Caco-2 (cell line): ENCODE data around the gene HAUS7. TPM values are rescaled to one million over a fixed set of nuclear protein-coding genes. Genes with fewer than 3 reads are reported as not detected.

Experiments
- BruUV-seq: library from RNA; stranded (reverse); fragments of 400-500 nt; replicated peaks from 2 replicates; lab custom pipeline; 2021; lab: Mats Ljungman, UMichigan
- CTCF ChIA-PET: fragments of 300-600 bp; sonication (Branson Sonifier 250); formaldehyde crosslinking; loops from one replicate; lab custom pipeline; 2022; ENCODE audit warnings: antibody characterized with exemption; lab: Charles Lee
- POLR2A ChIA-PET: fragments of 300-600 bp; sonication (Branson Sonifier 250); formaldehyde crosslinking; loops from one replicate; lab custom pipeline; 2022; ENCODE audit warnings: antibody characterized with exemption; lab: Charles Lee
- DNase-seq, 2 experiments: peaks; one replicate each; pipeline versions ENCODE4 v3.0.0 to v3.0.0-alpha.2; 2020 to 2022
- H3K27me3 ChIP-seq: replicated peaks from 2 replicates; pipeline ENCODE4 v1.6.0; 2011; ENCODE audit warnings: low read length; ENCODE audit not compliant: control insufficient read depth, insufficient read depth
- H3K36me3 ChIP-seq: 2 replicates; pipeline ENCODE4 v1.5.1; 2011; ENCODE audit warnings: low read length; ENCODE audit not compliant: control insufficient read depth, insufficient read depth
- H3K4me1 ChIP-seq: fragments of 250-450 bp; sonication (Bioruptor Pico); 2 replicates; pipeline ENCODE4 v1.5.1; 2020; ENCODE audit warnings: mild to moderate bottlenecking
- H3K4me3 ChIP-seq: 2 replicates; pipeline ENCODE4 v1.5.1; 2011; ENCODE audit warnings: low read depth, mild to moderate bottlenecking, control low read depth, low read length
- H3K9me3 ChIP-seq: fragments of 250-450 bp; sonication (Bioruptor Pico); 2 replicates; pipeline ENCODE4 v1.5.1; 2020; ENCODE audit warnings: mild to moderate bottlenecking, moderate library complexity
- H3K27ac Mint-ChIP-seq: one replicate; pipeline ENCODE4 v1.8.0; 2022; ENCODE audit warnings: mixed read lengths; ENCODE audit not compliant: unreplicated experiment
- H3K27me3 Mint-ChIP-seq: one replicate; pipeline ENCODE4 v1.8.0; 2022; ENCODE audit warnings: mixed read lengths; ENCODE audit not compliant: insufficient read depth, unreplicated experiment
- H3K36me3 Mint-ChIP-seq: one replicate; pipeline ENCODE4 v1.8.0; 2022; ENCODE audit warnings: mild to moderate bottlenecking, mixed read lengths; ENCODE audit not compliant: insufficient read depth, unreplicated experiment
- H3K4me1 Mint-ChIP-seq: one replicate; pipeline ENCODE4 v1.8.0; 2022; ENCODE audit warnings: low read depth, mixed read lengths; ENCODE audit not compliant: unreplicated experiment
- H3K4me3 Mint-ChIP-seq: one replicate; pipeline ENCODE4 v1.8.0; 2022; ENCODE audit warnings: mild to moderate bottlenecking, moderate library complexity, mixed read lengths; ENCODE audit not compliant: unreplicated experiment
- H3K9me3 Mint-ChIP-seq: one replicate; pipeline ENCODE4 v1.8.0; 2022; ENCODE audit warnings: mixed read lengths; ENCODE audit not compliant: unreplicated experiment
- intact Hi-C: fragments of 100-400 bp; cut with micrococcal nuclease; formaldehyde crosslinking; loops from one replicate; pipeline ENCODE4 v1.10.0; 2022; ENCODE audit not compliant: unreplicated experiment
- total RNA-seq: library from RNA; stranded (reverse); gene quantifications from 2 replicates; pipeline ENCODE4 v1.2.3, GENCODE V29; 2022
- TF ChIP-seq, protein P1 (sequence below), 2 experiments: fragments of 200-600 bp in 1 of 2; IDR thresholded peaks; 1 replicate in 1 of 2; 2 replicates in 1 of 2; pipeline versions ENCODE4 v1.5.1 to v1.8.0; 2011 to 2022; ENCODE audit warnings: antibody characterized with exemption in 1 of 2, control low read depth in 1 of 2, inconsistent platforms in 1 of 2, low read depth in 1 of 2, low read length in 1 of 2, mild to moderate bottlenecking in 1 of 2, moderate library complexity in 1 of 2; ENCODE audit not compliant: insufficient read depth in 1 of 2, severe bottlenecking in 1 of 2, unreplicated experiment in 1 of 2

The HAUS7 gene
- total RNA-seq, 1 experiment from 2014 or later = 34.0 TPM

DNA sequence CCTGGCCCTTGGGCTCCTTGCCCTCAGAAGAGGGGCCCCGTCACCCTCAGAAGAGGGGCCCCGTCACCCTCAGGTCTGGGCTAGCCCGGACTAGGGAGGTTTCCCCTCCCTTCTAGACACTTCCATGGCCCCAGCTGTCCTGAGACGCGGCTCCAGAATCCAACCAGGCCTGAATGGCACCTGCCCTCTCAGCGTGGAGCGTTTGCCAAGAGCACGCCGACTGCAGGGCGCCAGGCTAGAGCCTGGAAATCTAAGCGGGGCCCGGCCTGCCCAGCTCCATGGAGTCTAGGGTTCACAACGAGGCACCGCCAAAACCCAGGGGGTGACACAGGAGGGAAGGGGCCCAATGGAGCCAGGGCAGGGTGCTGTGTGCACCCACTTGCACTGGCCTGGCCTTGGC is 39.2 kb upstream of the HAUS7 start:
- TF ChIP-seq, protein P1, sequence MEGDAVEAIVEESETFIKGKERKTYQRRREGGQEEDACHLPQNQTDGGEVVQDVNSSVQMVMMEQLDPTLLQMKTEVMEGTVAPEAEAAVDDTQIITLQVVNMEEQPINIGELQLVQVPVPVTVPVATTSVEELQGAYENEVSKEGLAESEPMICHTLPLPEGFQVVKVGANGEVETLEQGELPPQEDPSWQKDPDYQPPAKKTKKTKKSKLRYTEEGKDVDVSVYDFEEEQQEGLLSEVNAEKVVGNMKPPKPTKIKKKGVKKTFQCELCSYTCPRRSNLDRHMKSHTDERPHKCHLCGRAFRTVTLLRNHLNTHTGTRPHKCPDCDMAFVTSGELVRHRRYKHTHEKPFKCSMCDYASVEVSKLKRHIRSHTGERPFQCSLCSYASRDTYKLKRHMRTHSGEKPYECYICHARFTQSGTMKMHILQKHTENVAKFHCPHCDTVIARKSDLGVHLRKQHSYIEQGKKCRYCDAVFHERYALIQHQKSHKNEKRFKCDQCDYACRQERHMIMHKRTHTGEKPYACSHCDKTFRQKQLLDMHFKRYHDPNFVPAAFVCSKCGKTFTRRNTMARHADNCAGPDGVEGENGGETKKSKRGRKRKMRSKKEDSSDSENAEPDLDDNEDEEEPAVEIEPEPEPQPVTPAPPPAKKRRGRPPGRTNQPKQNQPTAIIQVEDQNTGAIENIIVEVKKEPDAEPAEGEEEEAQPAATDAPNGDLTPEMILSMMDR (IDR thresholded peaks at IDR 0.05; ENCODE audit: insufficient read depth in 1 of 2, low read depth in 1 of 2, low read length in 1 of 2, severe bottlenecking in 1 of 2, unreplicated experiment in 1 of 2) = no peak
- POLR2A ChIA-PET = interaction anchor here (0.6 kb wide), 1 partner anchor 9 kb away, joined by 3 read pairs; no protein-coding TSS in a partner anchor
- CTCF ChIA-PET = no interaction called here
- Histone ChIP-seq H3K4me1 (no peaks in the 10 kb centered on the region), H3K36me3 (no peaks in the 10 kb centered on the region), H3K27me3 (no peaks in the 10 kb centered on the region), H3K4me3 (no peak overlapping the region), H3K9me3 (no peaks in the 10 kb centered on the region)
- intact Hi-C loops = loop anchor here (5.0 kb wide), 1 partner anchor 472 kb away; no protein-coding TSS in a partner anchor
- DNase-seq = no peak
- Mint-ChIP-seq H3K27me3 (peaks cover 3% of the 10 kb centered on the region), H3K36me3 (no peaks in the 10 kb centered on the region), H3K4me1 (no peaks in the 10 kb centered on the region), H3K4me3 (no peak overlapping the region), H3K9me3 (no peaks in the 10 kb centered on the region), H3K27ac (no peak overlapping the region)
- BruUV-seq = no TSS peak

DNA sequence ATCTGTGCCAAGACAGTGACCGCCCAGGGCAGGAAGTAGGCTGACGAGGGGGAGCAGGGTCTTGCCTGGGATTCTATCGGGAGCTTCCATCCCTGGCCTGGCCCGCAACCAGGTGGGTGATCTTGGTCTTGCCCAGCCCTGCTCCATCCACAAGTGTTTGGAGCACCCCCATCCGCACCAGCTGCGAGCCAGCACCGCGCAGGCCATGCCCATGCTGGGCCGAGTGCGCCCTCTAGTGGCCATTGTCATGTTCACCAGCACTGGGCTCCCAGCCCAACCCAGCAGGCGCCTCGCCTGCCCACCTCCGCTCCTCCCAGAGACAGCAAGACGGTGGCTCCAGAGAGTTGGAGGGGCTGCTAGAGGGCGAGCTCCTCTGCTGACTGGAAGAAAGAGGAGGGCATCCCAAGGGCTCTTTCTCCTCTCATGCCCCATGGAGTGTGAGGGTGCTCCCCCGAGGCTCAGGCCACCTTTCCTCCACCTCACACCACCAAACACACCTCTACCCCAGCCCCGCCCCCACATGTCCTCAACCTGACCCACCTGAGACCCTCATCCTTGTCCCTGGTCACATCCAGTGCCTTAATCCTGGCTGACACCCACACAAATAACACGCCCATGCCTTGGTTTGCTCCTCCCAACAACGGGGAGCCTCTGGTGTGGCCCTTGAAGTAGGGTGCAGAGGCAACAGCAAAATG is 37.3 kb upstream of the HAUS7 start:
- H3K4me3 ChIP-seq = no peak overlapping the region
- ChIA-PET POLR2A (no interaction called here), CTCF (interaction anchor here (0.5 to 2.3 kb wide), 4 partner anchors 37 to 201 kb away, joined by 3 to 23 read pairs (median 5); partner anchors contain the start of gene HAUS7)
- no peaks in the 10 kb centered on the region for H3K36me3 ChIP-seq
- peak; percentile 65 to 82 for DNase-seq
- H3K27ac Mint-ChIP-seq = no peak overlapping the region
- intact Hi-C loops = loop anchor here (1.0 to 5.0 kb wide), 3 partner anchors 37 to 470 kb away; partner anchors contain the start of gene HAUS7
- H3K4me1 ChIP-seq = no peaks in the 10 kb centered on the region
- TF ChIP-seq, protein P1 (IDR thresholded peaks at IDR 0.05; ENCODE audit: insufficient read depth in 1 of 2, low read depth in 1 of 2, low read length in 1 of 2, severe bottlenecking in 1 of 2, unreplicated experiment in 1 of 2) = peak; percentile 68 to 78
- H3K36me3 Mint-ChIP-seq = no peaks in the 10 kb centered on the region
- H3K4me3 Mint-ChIP-seq = no peak overlapping the region
- no peaks in the 10 kb centered on the region for H3K27me3 ChIP-seq
- no peaks in the 10 kb centered on the region for H3K4me1 Mint-ChIP-seq
- H3K9me3 Mint-ChIP-seq = no peaks in the 10 kb centered on the region
- H3K27me3 Mint-ChIP-seq = peaks cover 3% of the 10 kb centered on the region
- H3K9me3 ChIP-seq = no peaks in the 10 kb centered on the region
- no TSS peak for BruUV-seq

DNA sequence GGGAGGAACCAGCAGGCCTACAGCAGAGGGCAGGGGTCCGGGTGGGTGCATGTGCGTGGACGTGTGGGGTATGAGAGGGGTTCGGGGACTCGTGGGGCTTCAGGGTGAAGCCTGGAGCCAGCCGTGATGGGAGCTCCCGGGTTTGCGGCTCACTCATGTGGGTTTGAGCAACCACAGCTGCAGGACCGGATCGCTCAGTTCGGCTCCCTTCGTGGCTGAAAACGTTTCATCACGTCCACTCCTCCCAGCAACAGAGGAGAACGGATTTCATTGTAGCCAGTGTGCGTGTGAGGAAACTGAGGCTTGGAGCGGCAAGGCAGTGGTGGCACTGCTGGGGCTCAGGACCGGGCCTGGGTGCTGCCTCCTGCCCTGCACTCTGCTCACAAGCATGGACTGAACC is 35.0 kb upstream of the HAUS7 start:
- Mint-ChIP-seq H3K36me3 (no peaks in the 10 kb centered on the region), H3K27me3 (peaks cover 3% of the 10 kb centered on the region), H3K27ac (no peak overlapping the region), H3K9me3 (no peaks in the 10 kb centered on the region), H3K4me3 (no peak overlapping the region), H3K4me1 (no peaks in the 10 kb centered on the region)
- POLR2A ChIA-PET = no interaction called here
- BruUV-seq = no TSS peak
- CTCF ChIA-PET = interaction anchor here (0.9 to 1.6 kb wide), 2 partner anchors 17 to 26 kb away, joined by 3 read pairs; no protein-coding TSS in a partner anchor
- no peaks in the 10 kb centered on the region for H3K36me3 ChIP-seq
- TF ChIP-seq, protein P1 (IDR thresholded peaks at IDR 0.05; ENCODE audit: insufficient read depth in 1 of 2, low read depth in 1 of 2, low read length in 1 of 2, severe bottlenecking in 1 of 2, unreplicated experiment in 1 of 2) = no peak
- no peak overlapping the region for H3K4me3 ChIP-seq
- no peaks in the 10 kb centered on the region for H3K4me1 ChIP-seq
- H3K27me3 ChIP-seq = no peaks in the 10 kb centered on the region
- intact Hi-C loops = loop anchor here (5.0 kb wide), 1 partner anchor 468 kb away; no protein-coding TSS in a partner anchor
- H3K9me3 ChIP-seq = no peaks in the 10 kb centered on the region
- no peak for DNase-seq
